ENCODE data around the gene CNOT3. TPM values are rescaled to one million over a fixed set of nuclear protein-coding genes. Genes with fewer than 3 reads are reported as not detected.
A peak's percentile ranks its signal among the peaks of the same experiment; 100 is the strongest.

The CNOT3 gene
- total and polyA plus RNA-seq, 2 of the 13 experiments (the other 11 are each of a cell fraction or from before 2014, with no cell fraction given) = 4.3 to 5.8 TPM

GRCh38 chr19:54189145-54189734 is 51.7 kb downstream of the CNOT3 start, which contains the start of gene MBOAT7 (continued):
- TF ChIP-seq ZNF503 (CRISPR knock-in tag; IDR thresholded peaks at IDR 0.05) (no peak), PLRG1 (conservative IDR thresholded peaks at IDR 0.05) (no peak), MEF2D (CRISPR knock-in tag; IDR thresholded peaks at IDR 0.05) (no peak), CHCHD3 (CRISPR knock-in tag; IDR thresholded peaks at IDR 0.05) (no peak), ZNF205 (CRISPR knock-in tag; IDR thresholded peaks at IDR 0.05) (no peak), GZF1 (CRISPR knock-in tag; IDR thresholded peaks at IDR 0.05) (no peak), ZNF326 (CRISPR knock-in tag; IDR thresholded peaks at IDR 0.05; ENCODE audit: borderline replicate concordance) (no peak), SP140L (CRISPR knock-in tag; IDR thresholded peaks at IDR 0.05; ENCODE audit: borderline replicate concordance) (no peak), HNF4A (CRISPR knock-in tag; IDR thresholded peaks at IDR 0.05) (no peak), ZNF678 (CRISPR knock-in tag; IDR thresholded peaks at IDR 0.05) (no peak), MEIS1 (CRISPR knock-in tag; IDR thresholded peaks at IDR 0.05; ENCODE audit: borderline replicate concordance) (no peak; the same call in 1 of the 2 replicates), ZNF230 (CRISPR knock-in tag; IDR thresholded peaks at IDR 0.05) (peak; percentile 74; the same call in 1 of the 2 replicates), MED8 (CRISPR knock-in tag; IDR thresholded peaks at IDR 0.05; ENCODE audit: insufficient replicate concordance) (no peak), SALL2 (CRISPR knock-in tag; IDR thresholded peaks at IDR 0.05) (peak; percentile 88), AKAP8 (CRISPR knock-in tag; IDR thresholded peaks at IDR 0.05) (no peak), ZNF703 (CRISPR knock-in tag; IDR thresholded peaks at IDR 0.05; ENCODE audit: borderline replicate concordance) (no peak), POLR2AphosphoS5 (IDR thresholded peaks at IDR 0.05; ENCODE audit: low read depth, low read length) (peak; percentile 91), ZBTB25 (CRISPR knock-in tag; IDR thresholded peaks at IDR 0.05) (no peak), RORA (CRISPR knock-in tag; IDR thresholded peaks at IDR 0.05) (no peak), ZNF17 (CRISPR knock-in tag; IDR thresholded peaks at IDR 0.05) (no peak), ZFP90 (CRISPR knock-in tag; IDR thresholded peaks at IDR 0.05; ENCODE audit: borderline replicate concordance) (peak; percentile 41; the same call in 1 of the 2 replicates), SAFB2 (CRISPR knock-in tag; IDR thresholded peaks at IDR 0.05; ENCODE audit: borderline replicate concordance, low read depth) (peak; percentile 74; the same call in 1 of the 2 replicates), KDM4B (CRISPR knock-in tag; IDR thresholded peaks at IDR 0.05) (no peak), ZNF713 (CRISPR knock-in tag; IDR thresholded peaks at IDR 0.05) (0 out of 2 replicates have a peak, but pooled peaks have one; percentile 49), SRY (CRISPR knock-in tag; IDR thresholded peaks at IDR 0.05) (no peak)
- TF ChIP-seq, protein P1, sequence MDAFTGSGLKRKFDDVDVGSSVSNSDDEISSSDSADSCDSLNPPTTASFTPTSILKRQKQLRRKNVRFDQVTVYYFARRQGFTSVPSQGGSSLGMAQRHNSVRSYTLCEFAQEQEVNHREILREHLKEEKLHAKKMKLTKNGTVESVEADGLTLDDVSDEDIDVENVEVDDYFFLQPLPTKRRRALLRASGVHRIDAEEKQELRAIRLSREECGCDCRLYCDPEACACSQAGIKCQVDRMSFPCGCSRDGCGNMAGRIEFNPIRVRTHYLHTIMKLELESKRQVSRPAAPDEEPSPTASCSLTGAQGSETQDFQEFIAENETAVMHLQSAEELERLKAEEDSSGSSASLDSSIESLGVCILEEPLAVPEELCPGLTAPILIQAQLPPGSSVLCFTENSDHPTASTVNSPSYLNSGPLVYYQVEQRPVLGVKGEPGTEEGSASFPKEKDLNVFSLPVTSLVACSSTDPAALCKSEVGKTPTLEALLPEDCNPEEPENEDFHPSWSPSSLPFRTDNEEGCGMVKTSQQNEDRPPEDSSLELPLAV (CRISPR knock-in tag; conservative IDR thresholded peaks at IDR 0.05; ENCODE audit: low read depth) = no peak
- TF ChIP-seq, protein P2, sequence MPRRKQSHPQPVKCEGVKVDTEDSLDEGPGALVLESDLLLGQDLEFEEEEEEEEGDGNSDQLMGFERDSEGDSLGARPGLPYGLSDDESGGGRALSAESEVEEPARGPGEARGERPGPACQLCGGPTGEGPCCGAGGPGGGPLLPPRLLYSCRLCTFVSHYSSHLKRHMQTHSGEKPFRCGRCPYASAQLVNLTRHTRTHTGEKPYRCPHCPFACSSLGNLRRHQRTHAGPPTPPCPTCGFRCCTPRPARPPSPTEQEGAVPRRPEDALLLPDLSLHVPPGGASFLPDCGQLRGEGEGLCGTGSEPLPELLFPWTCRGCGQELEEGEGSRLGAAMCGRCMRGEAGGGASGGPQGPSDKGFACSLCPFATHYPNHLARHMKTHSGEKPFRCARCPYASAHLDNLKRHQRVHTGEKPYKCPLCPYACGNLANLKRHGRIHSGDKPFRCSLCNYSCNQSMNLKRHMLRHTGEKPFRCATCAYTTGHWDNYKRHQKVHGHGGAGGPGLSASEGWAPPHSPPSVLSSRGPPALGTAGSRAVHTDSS (CRISPR knock-in tag; conservative IDR thresholded peaks at IDR 0.05) = no peak

All from HepG2 (cell line).